Right lobe of liver (tissue), 6 donors: Measurements from ENCODE around the gene TEX26. TPM values are rescaled to one million over a fixed set of nuclear protein-coding genes. Genes with fewer than 3 reads are reported as not detected.
A peak's percentile ranks its signal among the peaks of the same experiment; 100 is the strongest.

ENCODE experiments used
- ATAC-seq, 4 donors: fragments of 200-7000 bp; cut with Tn5 transposase; one replicate each; pipeline ENCODE4 v1.9.1; 2020; ENCODE audit warnings: mild to moderate bottlenecking in 4 of 4, moderate library complexity in 4 of 4
- DNase-seq, 3 donors: peaks; one replicate each; pipeline ENCODE4 v3.0.0-alpha.2; 2020
- H3K27ac ChIP-seq, 3 donors: fragments of 200-600 bp; one replicate each; pipeline ENCODE4 v1.8.0; 2022
- H3K27me3 ChIP-seq, 2 donors: fragments of 200-600 bp; one replicate each; pipeline ENCODE4 v1.8.0; 2022
- H3K36me3 ChIP-seq, 4 donors: fragments of 200-600 bp; sonication (generic) in 1 of 4; one replicate each; pipeline versions ENCODE4 v1.5.1 to v1.8.0; 2017 to 2022; ENCODE audit warnings: control low read depth in 1 of 4
- H3K4me1 ChIP-seq, 4 donors: fragments of 200-600 bp; sonication (generic) in 1 of 4; one replicate each; pipeline versions ENCODE4 v1.5.1 to v1.8.0; 2017 to 2022; ENCODE audit warnings: control low read depth in 1 of 4
- H3K4me3 ChIP-seq, 3 donors: fragments of 200-600 bp; one replicate each; pipeline ENCODE4 v1.8.0; 2022
- H3K9me3 ChIP-seq, 4 donors: fragments of 200-600 bp; sonication (generic) in 1 of 4; one replicate each; pipeline versions ENCODE4 v1.5.1 to v1.8.0; 2017 to 2022; ENCODE audit warnings: control low read depth in 1 of 4
- CTCF ChIP-seq, 4 donors: fragments of 200-600 bp in 3 of 4; fragments of 450-650 bp in 1 of 4; IDR thresholded peaks; one replicate each; pipeline versions ENCODE4 v1.5.1 to v1.8.0; 2016 to 2022; ENCODE audit warnings: antibody characterized with exemption in 4 of 4, mild to moderate bottlenecking in 2 of 4
- POLR2A ChIP-seq: fragments of 450-650 bp; IDR thresholded peaks from one replicate; pipeline ENCODE4 v1.6.1; 2017; ENCODE audit warnings: antibody characterized with exemption, mild to moderate bottlenecking
- WGBS: methylation state at CpG from one replicate; pipeline ENCODE4 v1.1.6; 2018; ENCODE audit warnings: low coverage, low lambda C conversion rate; ENCODE audit not compliant: insufficient coverage; ENCODE audit errors: missing lambda C conversion rate; 5-methylcytosine and 5-hydroxymethylcytosine counted together
- intact Hi-C, 2 donors: fragments of 100-400 bp; cut with DNase I; formaldehyde crosslinking; loops; one replicate each; pipeline versions ENCODE4 v1.11.2 to v1.14.1; 2022
- total RNA-seq, 6 experiments: library from RNA; depleted of rRNA in 2 of 6; stranded (reverse); fragments of >200 nt in 2 of 6; fragmentation: NEBNext Ultra II Directional in 3 of 6; extraction: Animal tissue kit (Norgen Biotek cat#: 25700) in 3 of 6; gene quantifications; one replicate each; pipeline versions ENCODE4 v1.1.0 to v1.2.4, GENCODE V29; 2016 to 2023
- donor health status: DM: no; HTN: yes; CAD: no.
- donor health status: DM: no; HTN: no; CAD: no.
- donor health status: DM: no; HTN: no; CAD: no.
- donor health status: DM: no; HTN: yes; CAD: no.
- donor health status: DM: no; HTN: yes; CAD: no.

The TEX26 gene
- total RNA-seq, 6 experiments from 2014 or later, result 0.37 TPM; not detected in 5

GRCh38 chr13:31014456-31014855 lies 82.0 kb downstream of the TEX26 start:
- no CpG with 5 or more reads among the region's 1 CpG for WGBS
- Histone ChIP-seq H3K27me3 (no peaks in the 10 kb centered on the region), H3K4me3 (no peak overlapping the region), H3K4me1 (no peaks in the 10 kb centered on the region), H3K27ac (no peak overlapping the region), H3K9me3 (no peaks in the 10 kb centered on the region), H3K36me3 (no peaks in the 10 kb centered on the region)
- no peak for ATAC-seq
- intact Hi-C loops, result no loop called here
- no peak for TF ChIP-seq POLR2A
- TF ChIP-seq CTCF (IDR thresholded peaks at IDR 0.05), result no peak
- no peak for DNase-seq

- Histone ChIP-seq H3K36me3 (no peaks in the 10 kb centered on the region), H3K4me3 (no peak overlapping the region), H3K9me3 (no peaks in the 10 kb centered on the region), H3K27ac (no peak overlapping the region), H3K4me1 (no peaks in the 10 kb centered on the region), H3K27me3 (no peaks in the 10 kb centered on the region)
- DNase-seq, result no peak
- ATAC-seq, result no peak
- no peak for TF ChIP-seq POLR2A
- no peak for TF ChIP-seq CTCF (IDR thresholded peaks at IDR 0.05)
- intact Hi-C loops, result no loop called here
Observed at GRCh38 chr13:31015199-31015598, 82.7 kb downstream of the TEX26 start.

- H3K9me3 ChIP-seq, result no peaks in the 10 kb centered on the region
- H3K4me1 ChIP-seq, result no peaks in the 10 kb centered on the region
- intact Hi-C loops, result no loop called here
- no peaks in the 10 kb centered on the region for H3K27me3 ChIP-seq
- H3K27ac ChIP-seq, result no peak overlapping the region
- H3K4me3 ChIP-seq, result no peak overlapping the region
- no peaks in the 10 kb centered on the region for H3K36me3 ChIP-seq
- ATAC-seq (no peak), DNase-seq (no peak)
- TF ChIP-seq CTCF (IDR thresholded peaks at IDR 0.05) (no peak), POLR2A (no peak)
- 78% methylated on average over 6 of the region's 8 CpGs for WGBS
Observed at GRCh38 chr13:31016342-31017325, 84.2 kb downstream of the TEX26 start.

GRCh38 chr13:31018511-31018910 lies 86.1 kb downstream of the TEX26 start:
- no CpG with 5 or more reads among the region's 3 CpGs for WGBS
- Histone ChIP-seq H3K36me3 (no peaks in the 10 kb centered on the region), H3K4me1 (no peaks in the 10 kb centered on the region), H3K4me3 (no peak overlapping the region), H3K27me3 (no peaks in the 10 kb centered on the region), H3K9me3 (no peaks in the 10 kb centered on the region), H3K27ac (no peak overlapping the region)
- no peak for DNase-seq
- ATAC-seq, result peak in 1 of 4 donors; percentile 25
- TF ChIP-seq CTCF (IDR thresholded peaks at IDR 0.05) (no peak), POLR2A (no peak)
- intact Hi-C loops, result no loop called here
